ENCODE measurements around the gene METAP2. TPM values are rescaled to one million over a fixed set of nuclear protein-coding genes. Genes with fewer than 3 reads are reported as not detected.

The METAP2 gene
- total RNA-seq, 1 donor from 2014 or later: 62.2 TPM

- no peaks in the 10 kb centered on the region for H3K27me3 ChIP-seq (ENCODE audit: control insufficient read depth, insufficient read depth, low read length)
- TF ChIP-seq CTCF (IDR thresholded peaks at IDR 0.05; ENCODE audit: insufficient read depth, low read length, poor library complexity, severe bottlenecking): no peak
These were observed 10.6 kb downstream of the METAP2 start for GRCh38 chr12:95484524-95484923.

GRCh38 chr12:95487024-95487423, 13.1 kb downstream of the METAP2 start:
- no peak for TF ChIP-seq CTCF (IDR thresholded peaks at IDR 0.05; ENCODE audit: insufficient read depth, low read length, poor library complexity, severe bottlenecking)

More at GRCh38 chr12:95484524-95484923, 10.6 kb downstream of the METAP2 start:
- Histone ChIP-seq H3K4me3 (ENCODE audit: low read depth, low read length) (no peak overlapping the region), H3K36me3 (ENCODE audit: control insufficient read depth, insufficient read depth, low read length) (no peaks in the 10 kb centered on the region)
- no peak for DNase-seq (ENCODE audit: low read depth)

GRCh38 chr12:95492462-95492861, 18.5 kb downstream of the METAP2 start:
- no peak overlapping the region for H3K4me3 ChIP-seq (ENCODE audit: low read depth, low read length)
- no peak for DNase-seq (ENCODE audit: low read depth)
- H3K36me3 ChIP-seq (ENCODE audit: control insufficient read depth, insufficient read depth, low read length): no peaks in the 10 kb centered on the region
- H3K27me3 ChIP-seq (ENCODE audit: control insufficient read depth, insufficient read depth, low read length): no peaks in the 10 kb centered on the region
- TF ChIP-seq CTCF (IDR thresholded peaks at IDR 0.05; ENCODE audit: insufficient read depth, low read length, poor library complexity, severe bottlenecking): no peak

More at GRCh38 chr12:95487024-95487423, 13.1 kb downstream of the METAP2 start:
- H3K27me3 ChIP-seq (ENCODE audit: control insufficient read depth, insufficient read depth, low read length): no peaks in the 10 kb centered on the region
- no peak for DNase-seq (ENCODE audit: low read depth)
- H3K36me3 ChIP-seq (ENCODE audit: control insufficient read depth, insufficient read depth, low read length): no peaks in the 10 kb centered on the region
- no peak overlapping the region for H3K4me3 ChIP-seq (ENCODE audit: low read depth, low read length)

GRCh38 chr12:95494888-95495287, 20.9 kb downstream of the METAP2 start:
- H3K27me3 ChIP-seq (ENCODE audit: control insufficient read depth, insufficient read depth, low read length): no peaks in the 10 kb centered on the region
- H3K36me3 ChIP-seq (ENCODE audit: control insufficient read depth, insufficient read depth, low read length): peaks cover 2% of the 10 kb centered on the region
- no peak overlapping the region for H3K4me3 ChIP-seq (ENCODE audit: low read depth, low read length)
- no peak for DNase-seq (ENCODE audit: low read depth)
- TF ChIP-seq CTCF (IDR thresholded peaks at IDR 0.05; ENCODE audit: insufficient read depth, low read length, poor library complexity, severe bottlenecking): no peak

- H3K4me3 ChIP-seq (ENCODE audit: low read depth, low read length): no peak overlapping the region
- TF ChIP-seq CTCF (IDR thresholded peaks at IDR 0.05; ENCODE audit: insufficient read depth, low read length, poor library complexity, severe bottlenecking): no peak
- no peak for DNase-seq (ENCODE audit: low read depth)
- H3K27me3 ChIP-seq (ENCODE audit: control insufficient read depth, insufficient read depth, low read length): no peaks in the 10 kb centered on the region
- peaks cover 2% of the 10 kb centered on the region for H3K36me3 ChIP-seq (ENCODE audit: control insufficient read depth, insufficient read depth, low read length)
These were observed 21.5 kb downstream of the METAP2 start for GRCh38 chr12:95495433-95495832.

- no peak for DNase-seq (ENCODE audit: low read depth)
- H3K4me3 ChIP-seq (ENCODE audit: low read depth, low read length): no peak overlapping the region
- no peaks in the 10 kb centered on the region for H3K27me3 ChIP-seq (ENCODE audit: control insufficient read depth, insufficient read depth, low read length)
- TF ChIP-seq CTCF (IDR thresholded peaks at IDR 0.05; ENCODE audit: insufficient read depth, low read length, poor library complexity, severe bottlenecking): no peak
- H3K36me3 ChIP-seq (ENCODE audit: control insufficient read depth, insufficient read depth, low read length): peaks cover 2% of the 10 kb centered on the region
These were observed 23.1 kb downstream of the METAP2 start for GRCh38 chr12:95497031-95497430.
